Gastroesophageal sphincter (tissue), 4 donors: ENCODE measurements around the gene ABHD10. TPM values are rescaled to one million over a fixed set of nuclear protein-coding genes. Genes with fewer than 3 reads are reported as not detected.

Experiments used
- ATAC-seq: fragments of 150-250 bp; one replicate; pipeline ENCODE4 v1.9.1; 2016; ENCODE audit warnings: mild to moderate bottlenecking, moderate library complexity
- H3K27ac ChIP-seq, 4 donors: fragments of 200-600 bp; sonication (generic) in 3 of 4; 1 replicate in 3 of 4; 2 replicates in 1 of 4; pipeline ENCODE4 v1.5.1; 2016 to 2019
- H3K27me3 ChIP-seq: fragments of 200-600 bp; sonication (generic); one replicate; pipeline ENCODE4 v1.5.1; 2019
- H3K36me3 ChIP-seq, 2 donors: fragments of 200-600 bp; sonication (generic); one replicate each; pipeline ENCODE4 v1.5.1; 2019; ENCODE audit warnings: control low read depth in 1 of 2
- H3K4me1 ChIP-seq, 3 donors: fragments of 200-600 bp; sonication (generic); 1 replicate in 2 of 3; 2 replicates in 1 of 3; pipeline ENCODE4 v1.5.1; 2016 to 2019; ENCODE audit warnings: control low read depth in 2 of 3
- H3K4me3 ChIP-seq, 2 donors: fragments of 200-600 bp; sonication (generic); one replicate each; pipeline ENCODE4 v1.5.1; 2019; ENCODE audit warnings: mild to moderate bottlenecking in 1 of 2, moderate library complexity in 1 of 2
- H3K9me3 ChIP-seq, 3 donors: fragments of 200-600 bp; sonication (generic); one replicate each; pipeline ENCODE4 v1.5.1; 2017 to 2019; ENCODE audit warnings: control low read depth in 2 of 3
- CTCF ChIP-seq, 4 experiments: fragments of 200-600 bp in 2 of 4; fragments of 450-650 bp in 2 of 4; sonication (generic) in 1 of 4; IDR thresholded peaks; one replicate each; pipeline ENCODE4 v1.5.1; 2017 to 2019; ENCODE audit warnings: antibody characterized with exemption in 4 of 4, mild to moderate bottlenecking in 2 of 4, moderate library complexity in 2 of 4
- EP300 ChIP-seq: sonication (generic); formaldehyde crosslinking; IDR thresholded peaks from one replicate; pipeline ENCODE4 v1.6.1; 2017; ENCODE audit warnings: antibody characterized with exemption, mild to moderate bottlenecking
- POLR2A ChIP-seq, 2 donors: fragments of 450-650 bp; IDR thresholded peaks; one replicate each; pipeline ENCODE4 v1.6.1; 2017; ENCODE audit warnings: antibody characterized with exemption in 2 of 2, mild to moderate bottlenecking in 2 of 2, moderate library complexity in 1 of 2
- POLR2AphosphoS5 ChIP-seq: sonication (generic); formaldehyde crosslinking; IDR thresholded peaks from one replicate; pipeline ENCODE4 v1.6.1; 2017; ENCODE audit warnings: antibody characterized with exemption
- WGBS, 2 donors: methylation state at CpG; one replicate each; pipeline ENCODE4 v1.1.5; 2018; ENCODE audit warnings: low coverage in 1 of 2; 5-methylcytosine and 5-hydroxymethylcytosine counted together
- total RNA-seq, 4 donors: library from RNA; depleted of rRNA; stranded (reverse); fragments of >200 nt; gene quantifications; one replicate each; pipeline ENCODE4 v1.1.0, GENCODE V29; 2016

Gene ABHD10
- total RNA-seq, 4 donors from 2014 or later = 10.6 to 22.4 (median 17.1) TPM

GRCh38 chr3:111976254-111976653, 2.6 kb upstream of the ABHD10 start:
- no peak overlapping the region for H3K4me3 ChIP-seq
- peaks cover 0 to 33% of the 10 kb centered on the region in 2 donors for H3K36me3 ChIP-seq
- peaks cover 2 to 21% (median 4%) of the 10 kb centered on the region in 3 donors for H3K4me1 ChIP-seq
- H3K27ac ChIP-seq = no peak overlapping the region
- TF ChIP-seq EP300 (no peak), POLR2A (IDR thresholded peaks at IDR 0.05) (no peak), POLR2AphosphoS5 (no peak), CTCF (IDR thresholded peaks at IDR 0.05) (no peak)
- no peak for ATAC-seq
- H3K9me3 ChIP-seq = no peaks in the 10 kb centered on the region
- no peaks in the 10 kb centered on the region for H3K27me3 ChIP-seq
- WGBS, 2 donors = 63 to 71% methylated on average over 2 of the region's 2 CpGs

GRCh38 chr3:111979434-111980038, 710 bp downstream of the ABHD10 start:
- H3K9me3 ChIP-seq = no peaks in the 10 kb centered on the region
- H3K27ac ChIP-seq = peak overlapping the region; percentile 80 to 90 (median 88)
- H3K4me1 ChIP-seq = peaks cover 2 to 34% (median 4%) of the 10 kb centered on the region in 3 donors
- H3K36me3 ChIP-seq = peaks cover 0 to 7% of the 10 kb centered on the region in 2 donors
- peak overlapping the region; percentile 86 to 92 for H3K4me3 ChIP-seq
- TF ChIP-seq EP300 (no peak), POLR2AphosphoS5 (no peak), CTCF (IDR thresholded peaks at IDR 0.05) (no peak), POLR2A (IDR thresholded peaks at IDR 0.05) (no peak)
- WGBS, 2 donors = 14 to 15% methylated on average over 5 of the region's 5 CpGs
- peak; percentile 8 for ATAC-seq
- no peaks in the 10 kb centered on the region for H3K27me3 ChIP-seq

- no peaks in the 10 kb centered on the region for H3K27me3 ChIP-seq
- H3K9me3 ChIP-seq = no peaks in the 10 kb centered on the region
- TF ChIP-seq POLR2AphosphoS5 (no peak), POLR2A (IDR thresholded peaks at IDR 0.05) (no peak), CTCF (IDR thresholded peaks at IDR 0.05) (no peak), EP300 (no peak)
- 93 to 96% methylated on average over 7 to 10 of the region's 10 CpGs for WGBS, 2 donors
- H3K4me1 ChIP-seq = peaks cover 2 to 34% (median 4%) of the 10 kb centered on the region in 3 donors
- H3K4me3 ChIP-seq = no peak overlapping the region
- no peak overlapping the region for H3K27ac ChIP-seq
- no peaks in the 10 kb centered on the region for H3K36me3 ChIP-seq
- ATAC-seq = no peak
Measured at GRCh38 chr3:111980716-111981456, 2.1 kb downstream of the ABHD10 start.

- no peaks in the 10 kb centered on the region for H3K27me3 ChIP-seq
- H3K4me3 ChIP-seq = no peak overlapping the region
- no peak for TF ChIP-seq EP300
- no peak for TF ChIP-seq CTCF (IDR thresholded peaks at IDR 0.05)
- TF ChIP-seq POLR2A (IDR thresholded peaks at IDR 0.05) = no peak
- no peak for TF ChIP-seq POLR2AphosphoS5
- ATAC-seq = no peak
- 39 to 72% methylated on average over 3 of the region's 3 CpGs for WGBS, 2 donors
- H3K9me3 ChIP-seq = no peaks in the 10 kb centered on the region
- peaks cover 0 to 5% of the 10 kb centered on the region in 2 donors for H3K36me3 ChIP-seq
- peaks cover 2 to 34% (median 4%) of the 10 kb centered on the region in 3 donors for H3K4me1 ChIP-seq
- no peak overlapping the region for H3K27ac ChIP-seq
Measured at GRCh38 chr3:111981457-111981763, 2.6 kb downstream of the ABHD10 start.
